Esophagus muscularis mucosa (tissue), 3 donors: ENCODE measurements around the gene CGRRF1.

Source experiments
- CTCF ChIP-seq, 3 experiments: fragments of 200-600 bp in 2 of 3; fragments of 450-650 bp in 1 of 3; sonication (generic) in 2 of 3; IDR thresholded peaks; one replicate each; pipeline ENCODE4 v1.5.1; 2017 to 2019; ENCODE audit warnings: antibody characterized with exemption in 3 of 3, mild to moderate bottlenecking in 2 of 3, moderate library complexity in 1 of 3
- POLR2A ChIP-seq: fragments of 450-650 bp; IDR thresholded peaks from one replicate; pipeline ENCODE4 v1.6.1; 2017; ENCODE audit warnings: antibody characterized with exemption, moderate library complexity, mild to moderate bottlenecking, low read depth

DNA sequence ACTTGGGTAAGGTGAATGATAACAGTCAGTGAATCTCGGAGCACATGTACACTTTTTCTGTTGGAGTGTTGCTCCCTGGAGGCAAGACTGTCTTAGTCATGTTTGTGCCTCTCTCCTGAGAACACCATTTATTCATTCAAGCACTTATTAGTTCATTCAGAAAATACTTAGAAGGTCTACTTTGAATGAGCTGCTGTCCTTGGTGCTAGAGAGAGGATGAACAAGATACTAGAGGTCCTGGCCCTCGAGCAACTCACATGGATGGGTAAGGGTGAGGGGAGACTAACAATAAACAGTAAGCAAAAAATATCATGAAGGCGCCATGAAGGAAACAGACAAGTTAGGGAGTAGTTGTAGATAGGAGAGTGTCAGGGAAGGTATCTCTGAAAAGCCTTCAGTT lies 40.2 kb downstream of the CGRRF1 start:
- TF ChIP-seq CTCF (IDR thresholded peaks at IDR 0.05) (no peak), POLR2A (no peak)
